ENCODE data around the gene LACRT.

LACRT gene

DNA sequence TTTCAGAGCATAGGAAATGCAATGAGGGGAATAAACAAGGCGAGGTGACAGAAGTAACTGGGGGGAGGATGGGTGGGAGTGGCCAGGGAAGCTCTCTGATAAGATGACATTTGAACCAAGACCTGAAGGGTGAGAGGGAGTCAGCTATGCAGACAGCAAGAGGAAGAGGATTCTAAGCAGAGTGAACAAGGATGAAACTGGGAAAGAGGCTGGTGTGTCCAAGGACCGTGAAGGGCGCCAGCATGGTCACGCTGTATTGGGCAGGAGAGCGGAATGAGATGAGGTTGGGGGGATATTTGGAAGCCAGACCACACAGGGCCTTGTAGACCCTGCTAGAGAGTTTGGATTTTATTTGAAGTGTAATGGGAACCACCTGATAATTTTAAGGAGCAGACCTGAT, 35.7 kb downstream of the LACRT start:
- DNase-seq, result no peak

DNA sequence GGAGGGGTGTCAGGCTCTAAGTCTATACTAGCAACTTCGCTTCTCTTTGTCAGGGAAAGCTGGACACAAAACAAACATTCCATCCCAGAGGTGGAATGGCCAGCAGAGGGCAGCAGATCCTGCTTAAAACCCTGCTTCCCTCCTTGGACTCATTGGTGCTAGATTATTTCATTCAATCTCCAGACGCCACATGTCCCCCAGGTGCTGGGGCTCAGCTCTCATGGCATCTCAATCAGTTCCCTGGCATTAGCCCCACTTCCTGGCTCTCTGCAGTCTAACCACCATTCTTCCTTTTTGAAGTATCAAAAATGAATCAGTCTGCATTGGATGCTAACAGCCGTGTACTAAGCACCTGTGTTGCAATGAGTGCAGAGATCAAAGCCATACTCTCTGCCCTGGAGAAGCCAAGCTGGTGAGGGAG, 38.2 kb downstream of the LACRT start:
- peak; percentile 49 for DNase-seq

DNA sequence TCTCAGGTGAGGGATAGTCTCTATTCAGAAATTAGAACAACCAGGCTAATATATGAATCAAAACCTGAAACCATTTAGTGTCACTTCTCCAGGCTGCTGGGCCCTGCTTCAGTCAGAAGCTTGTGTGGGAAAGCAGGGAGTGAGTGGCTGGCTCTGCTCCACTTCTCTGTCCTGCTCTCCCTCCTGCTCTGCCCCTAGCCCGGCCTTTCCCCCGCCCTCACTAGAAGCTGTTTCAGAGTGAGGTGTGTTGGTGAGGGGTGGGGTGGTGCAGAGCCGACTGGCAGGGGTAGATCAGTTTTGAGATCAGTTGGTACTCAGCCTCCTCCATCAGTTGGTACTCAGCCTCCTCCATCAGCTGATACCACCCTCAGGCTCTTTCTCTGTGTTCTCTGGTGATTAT, 39.2 kb downstream of the LACRT start:
- DNase-seq, result no peak

DNA sequence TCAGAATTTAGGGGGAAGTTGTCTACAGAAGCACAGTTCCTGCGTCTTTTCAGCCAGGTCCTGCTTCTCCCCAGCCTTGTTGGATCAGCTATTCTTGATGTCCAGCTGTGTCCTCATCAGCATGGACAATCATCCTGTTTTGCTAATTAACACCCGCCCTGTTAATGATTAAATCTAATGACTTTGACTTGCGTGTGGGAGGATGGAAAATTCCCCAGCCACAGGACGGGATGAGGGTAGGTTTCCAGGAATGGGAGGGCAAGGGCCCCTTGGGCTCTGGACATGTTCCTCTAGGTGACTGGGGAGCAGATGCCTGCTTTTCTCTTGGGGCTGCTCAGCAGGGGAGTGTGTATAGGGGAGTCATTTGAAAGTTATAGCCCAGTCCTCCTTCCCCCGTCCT, 41.0 kb downstream of the LACRT start:
- DNase-seq, result no peak

DNA sequence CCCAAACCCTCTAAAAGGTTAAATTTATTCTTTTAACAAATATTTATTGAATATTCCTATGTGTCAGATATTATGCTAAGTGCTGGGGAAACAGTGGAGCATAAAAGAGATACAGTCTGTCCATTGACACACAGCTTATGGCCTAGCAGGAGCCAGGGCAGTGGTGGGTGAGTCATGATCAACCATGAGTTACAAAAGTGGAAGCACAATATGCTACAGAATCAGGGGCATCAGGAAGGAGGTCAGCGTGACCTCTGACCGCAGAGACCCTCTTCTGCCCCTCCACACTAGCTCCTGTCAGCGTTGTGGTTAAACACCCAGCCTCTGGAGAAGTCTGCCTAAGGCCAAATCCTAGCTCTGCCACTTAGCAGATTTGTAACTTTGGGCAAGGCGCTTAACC, 41.6 kb downstream of the LACRT start:
- DNase-seq, result no peak

DNA sequence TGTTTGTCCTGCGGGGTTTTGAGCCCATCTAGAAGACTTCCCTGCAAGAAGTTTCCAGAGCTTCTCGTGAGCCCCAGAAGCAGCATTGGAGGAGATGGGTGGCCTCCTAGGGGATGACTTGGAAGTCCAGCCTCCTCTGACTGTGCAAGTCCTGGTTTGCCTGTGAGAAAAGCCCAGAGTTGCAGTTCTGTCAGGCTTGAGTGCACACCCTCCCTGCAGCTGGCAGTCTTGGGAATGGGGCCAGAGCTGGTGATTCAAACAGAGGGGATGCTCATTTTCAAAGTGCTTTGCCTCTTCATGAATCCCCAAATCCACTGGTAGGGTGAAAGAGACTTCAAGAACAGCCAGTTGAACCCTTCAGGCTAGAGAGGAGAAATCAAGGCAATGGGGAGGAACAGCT, 42.4 kb downstream of the LACRT start:
- no peak for DNase-seq

DNA sequence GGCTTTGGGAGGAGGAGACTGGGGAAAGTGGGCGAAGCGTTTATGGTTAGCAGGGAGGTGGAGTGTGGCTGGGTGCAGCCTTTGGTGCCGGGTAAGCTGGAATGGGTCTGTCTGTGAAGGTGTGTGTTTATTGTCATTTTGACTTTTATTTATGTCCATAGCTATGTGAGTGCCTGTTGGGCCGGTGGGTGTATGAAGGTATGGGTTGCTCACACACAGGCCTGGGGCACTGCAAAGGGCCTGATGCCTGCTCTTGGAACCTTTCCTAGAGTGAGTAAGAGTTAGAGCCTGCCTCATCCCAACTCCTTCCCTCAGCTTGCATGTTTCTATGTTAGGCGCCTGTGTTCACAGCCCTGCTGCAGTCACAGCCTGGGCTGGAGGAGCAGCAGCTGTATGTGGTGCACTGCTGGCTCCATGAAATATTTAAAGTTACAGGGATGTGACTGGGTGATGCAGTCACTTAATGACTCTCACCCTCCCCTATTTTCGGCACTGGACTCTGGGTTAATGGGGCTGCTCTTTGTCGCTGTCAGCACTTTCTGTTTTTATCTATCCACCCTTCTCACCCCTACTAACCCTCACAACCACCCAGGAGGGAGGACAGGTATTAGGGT, 43.6 kb downstream of the LACRT start:
- DNase-seq, result no peak

DNA sequence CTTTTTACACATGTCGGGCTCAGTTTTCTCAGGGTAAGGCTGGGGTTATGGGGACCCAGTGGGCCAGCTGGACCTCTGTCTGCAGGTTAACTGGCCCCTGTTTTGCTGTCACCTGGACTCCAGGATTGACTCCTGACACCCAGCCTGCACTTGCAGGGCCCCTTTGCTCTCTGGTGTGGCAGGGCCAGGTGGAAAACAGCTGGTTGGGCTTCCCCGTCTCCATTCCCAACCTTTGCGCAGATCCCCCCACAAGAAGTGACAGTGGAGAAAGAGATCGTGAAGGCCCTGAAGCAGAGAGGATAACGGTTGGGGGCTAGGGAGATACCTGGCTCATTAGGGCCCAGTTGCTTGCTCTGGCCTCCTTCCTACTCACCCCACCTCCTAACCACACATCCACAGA, 44.7 kb downstream of the LACRT start:
- no peak for DNase-seq

DNA sequence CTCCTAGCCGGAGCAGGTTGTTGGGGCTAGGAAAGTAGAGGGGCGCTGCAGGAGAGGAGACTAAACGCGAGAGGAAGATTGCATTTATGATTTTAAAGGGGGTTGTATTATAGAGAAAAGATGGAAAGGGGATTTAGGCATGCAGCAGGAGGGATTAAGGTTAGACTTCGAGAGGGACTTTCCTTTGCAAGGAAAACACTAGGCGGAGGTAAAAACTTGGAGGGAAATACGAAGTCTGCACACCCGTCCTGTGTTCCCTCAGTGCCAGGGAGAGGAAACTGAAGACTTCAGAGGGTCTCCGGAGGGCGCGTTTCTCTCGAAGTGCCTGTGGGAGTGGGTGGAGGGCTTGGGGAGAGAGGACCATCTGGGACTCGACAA, 45.8 kb downstream of the LACRT start:
- no peak for DNase-seq

DNA sequence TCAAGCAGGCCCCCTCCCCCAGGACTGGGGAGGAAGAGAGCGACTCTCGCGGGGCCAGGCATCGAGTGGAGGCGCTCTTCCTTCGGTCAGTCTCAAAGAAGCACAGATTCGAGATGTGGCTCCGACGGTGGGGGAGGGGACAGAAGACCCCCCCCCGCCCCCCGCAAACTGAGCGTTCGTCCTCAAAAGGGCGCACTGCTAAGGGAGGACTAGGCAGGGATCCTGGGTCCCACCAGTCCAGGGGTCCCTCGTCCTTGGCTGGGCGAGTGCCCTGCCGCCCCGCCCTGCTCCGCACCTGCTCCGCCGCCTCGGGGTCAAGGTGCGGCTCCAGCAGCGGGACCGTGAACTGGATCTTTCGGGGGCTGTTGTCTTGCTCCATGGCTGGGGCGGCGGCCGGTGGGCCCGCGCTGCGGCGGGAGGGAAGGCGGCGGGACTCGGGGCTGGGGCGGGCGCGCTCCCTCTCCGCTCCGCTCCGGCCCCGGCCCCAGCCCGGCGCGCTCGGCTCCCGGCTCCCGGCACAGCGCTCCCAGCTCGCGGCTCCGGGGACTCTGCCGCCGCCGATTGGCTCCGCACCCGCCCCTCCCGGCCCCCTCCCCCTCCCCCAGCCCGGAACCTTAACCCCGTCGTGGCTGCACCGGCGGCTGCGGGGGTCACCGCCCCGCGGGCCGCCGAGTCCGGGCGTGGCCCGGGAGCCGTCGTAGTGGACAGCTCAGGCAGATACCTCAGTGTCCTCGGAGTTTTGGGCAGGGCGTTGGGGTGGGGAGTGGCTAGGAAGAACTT, 46.4 kb downstream of the LACRT start, which contains the start of gene PPP1R1A:
PPP1R1A (minus strand) TSS at position 550 of the 780 bp plus-strand sequence; CDS start at position 379, 171 bp downstream.
- DNase-seq, result no peak

DNA sequence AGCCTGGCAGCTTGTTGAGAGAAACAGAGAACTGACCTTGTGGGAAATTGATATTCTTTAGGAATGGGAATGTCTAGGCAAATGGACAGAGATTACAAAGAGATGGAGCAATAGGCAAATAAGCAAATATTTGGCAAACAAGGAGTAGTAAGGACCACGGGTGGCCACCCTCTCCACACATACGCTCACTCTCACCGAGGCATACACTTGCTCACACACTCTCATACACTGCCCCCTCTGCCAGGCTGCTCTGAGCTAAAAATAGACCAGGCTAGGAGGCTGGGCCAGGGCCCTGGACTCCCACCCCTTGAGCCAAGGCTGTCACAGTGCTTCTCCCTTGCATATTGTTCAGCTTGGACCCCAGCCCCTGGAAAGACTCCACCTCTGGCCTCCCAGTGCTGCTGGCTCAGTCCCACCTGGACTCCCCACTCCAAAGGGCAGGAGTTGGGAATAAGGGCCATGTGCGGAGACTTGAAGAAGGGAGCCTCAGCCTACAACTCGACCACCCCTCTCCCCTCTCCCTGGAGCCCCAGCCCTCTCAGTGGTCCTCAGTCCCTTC, 47.3 kb downstream of the LACRT start:
- DNase-seq, result no peak

DNA sequence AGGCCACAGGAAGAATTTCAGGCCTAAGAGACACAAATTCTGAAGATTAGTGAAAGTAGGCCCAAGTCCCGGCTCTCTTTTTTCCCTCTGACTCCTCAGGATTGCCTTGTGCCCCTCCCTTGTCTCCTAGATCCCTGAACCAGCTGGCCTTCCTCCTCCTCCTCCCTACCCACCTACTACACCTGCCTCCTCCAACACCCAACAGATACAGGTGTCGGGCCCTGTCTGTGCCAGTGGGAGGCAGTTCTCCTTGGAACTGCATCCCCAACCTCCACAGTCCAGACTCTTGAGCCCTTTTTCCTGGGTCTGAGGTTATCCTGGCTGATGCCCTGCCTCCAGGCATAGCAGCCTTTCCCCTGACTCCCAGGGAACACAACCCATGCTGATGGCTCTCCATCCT, 48.1 kb downstream of the LACRT start:
- no peak for DNase-seq

DNA sequence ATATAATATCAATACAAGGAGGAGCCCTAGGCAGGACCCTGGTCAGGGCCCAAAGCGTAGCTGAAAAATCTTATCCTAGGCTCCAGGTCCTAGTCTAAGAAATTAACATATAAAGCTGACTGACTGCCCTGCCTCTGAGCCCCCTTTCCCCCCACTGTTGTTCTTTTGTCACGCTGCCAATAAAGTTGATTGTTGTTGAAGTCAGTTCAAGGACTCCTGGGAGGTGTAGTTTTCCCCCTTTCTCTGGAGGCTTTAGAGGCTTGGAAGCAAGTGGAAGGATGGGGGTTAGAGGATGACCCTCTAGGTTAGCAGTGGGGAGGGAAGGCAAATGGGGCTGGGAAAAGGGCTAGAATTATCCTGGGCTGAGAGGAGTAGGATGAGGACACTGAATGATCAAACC, 49.5 kb downstream of the LACRT start:
- DNase-seq, result no peak

DNA sequence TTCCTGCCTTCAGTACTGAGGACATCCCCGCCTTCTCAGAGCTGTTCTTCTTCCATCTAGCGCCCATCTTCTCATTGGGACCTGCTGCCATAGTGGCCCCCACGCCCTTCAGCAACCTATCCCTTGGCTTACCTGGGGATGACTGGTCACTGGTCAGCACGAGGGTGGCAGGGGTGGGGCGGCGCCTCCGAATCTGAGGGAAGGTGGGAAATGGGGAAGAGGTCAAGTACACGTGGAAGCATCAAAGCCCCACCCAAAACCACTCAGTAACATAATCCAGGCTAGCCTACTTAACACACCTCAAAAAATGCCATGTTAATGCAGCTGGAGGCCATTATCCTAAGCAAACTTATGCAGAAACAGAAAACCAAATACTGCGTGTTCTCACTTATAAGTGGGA, 50.6 kb downstream of the LACRT start:
- no peak for DNase-seq

DNA sequence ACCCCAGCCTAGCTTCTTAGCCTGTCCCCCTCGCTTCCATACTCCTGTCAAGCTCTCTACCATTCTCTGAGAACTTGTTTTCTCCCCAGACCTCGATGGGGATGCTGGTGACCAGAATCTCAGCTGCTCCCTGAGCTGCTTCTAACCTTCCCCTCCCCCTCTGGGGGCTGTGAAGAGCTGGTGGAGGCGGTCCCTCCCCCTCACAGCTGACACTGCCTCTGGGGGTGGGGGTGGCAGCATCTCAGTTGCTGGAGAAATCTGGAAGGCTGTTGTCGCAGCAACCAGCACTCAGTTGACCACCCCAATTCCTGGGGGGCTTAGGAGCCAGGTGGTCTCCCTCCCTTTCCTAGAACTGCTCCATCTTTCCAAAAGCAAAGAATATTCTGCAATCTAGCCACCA, 51.0 kb downstream of the LACRT start:
- DNase-seq, result no peak

DNA sequence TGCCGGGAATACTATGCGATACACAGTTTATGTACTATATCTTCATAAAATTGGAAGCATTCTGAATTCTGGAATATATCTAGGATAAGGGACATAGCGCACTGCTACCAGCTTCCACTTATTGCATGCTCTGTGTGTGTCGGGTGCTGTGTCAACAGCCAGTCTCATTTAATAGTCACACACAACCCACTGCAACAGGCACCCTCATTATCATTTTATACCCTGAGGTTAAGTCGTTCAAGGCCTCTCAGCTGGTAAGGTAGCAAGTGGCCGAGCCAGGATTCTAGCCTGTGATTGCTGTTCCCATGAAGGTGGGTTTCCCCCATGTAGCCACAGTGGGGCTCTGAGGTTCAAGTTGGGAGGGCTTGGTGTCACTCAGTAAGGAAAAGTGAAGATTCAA, 53.3 kb downstream of the LACRT start:
- DNase-seq, result no peak

Data from CD4-positive, alpha-beta T cell treated with Interleukin-17A for 1 hour (primary cell).